ENCODE data around the gene MEST.
A peak's percentile ranks its signal among the peaks of the same experiment; 100 is the strongest.
"Not testable (repeated sequence)": the region's sequence is repeated elsewhere in the genome, so short reads cannot be mapped to it uniquely, and the experiment has no call there.

MEST gene

DNA sequence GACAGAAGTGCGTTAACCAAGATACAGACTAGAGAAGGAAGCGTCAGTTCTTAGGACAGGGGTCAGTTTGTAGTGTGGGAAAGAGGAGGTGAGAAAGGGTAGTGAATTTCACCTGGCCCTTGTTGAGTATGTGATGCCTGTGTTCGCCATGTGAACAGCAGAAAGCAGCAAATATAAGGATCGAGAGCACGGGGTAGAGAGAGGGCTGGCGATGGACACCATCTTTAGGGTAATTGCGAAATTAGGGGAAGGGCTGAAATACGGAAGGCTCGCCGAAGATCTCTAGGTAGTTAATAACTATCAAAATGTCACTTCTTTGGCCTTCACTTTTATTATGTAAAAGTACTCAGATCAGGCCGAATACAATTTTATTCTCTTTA is 6.2 kb upstream of the MEST start:
- no peak for DNase-seq (ENCODE audit: low spot score)

DNA sequence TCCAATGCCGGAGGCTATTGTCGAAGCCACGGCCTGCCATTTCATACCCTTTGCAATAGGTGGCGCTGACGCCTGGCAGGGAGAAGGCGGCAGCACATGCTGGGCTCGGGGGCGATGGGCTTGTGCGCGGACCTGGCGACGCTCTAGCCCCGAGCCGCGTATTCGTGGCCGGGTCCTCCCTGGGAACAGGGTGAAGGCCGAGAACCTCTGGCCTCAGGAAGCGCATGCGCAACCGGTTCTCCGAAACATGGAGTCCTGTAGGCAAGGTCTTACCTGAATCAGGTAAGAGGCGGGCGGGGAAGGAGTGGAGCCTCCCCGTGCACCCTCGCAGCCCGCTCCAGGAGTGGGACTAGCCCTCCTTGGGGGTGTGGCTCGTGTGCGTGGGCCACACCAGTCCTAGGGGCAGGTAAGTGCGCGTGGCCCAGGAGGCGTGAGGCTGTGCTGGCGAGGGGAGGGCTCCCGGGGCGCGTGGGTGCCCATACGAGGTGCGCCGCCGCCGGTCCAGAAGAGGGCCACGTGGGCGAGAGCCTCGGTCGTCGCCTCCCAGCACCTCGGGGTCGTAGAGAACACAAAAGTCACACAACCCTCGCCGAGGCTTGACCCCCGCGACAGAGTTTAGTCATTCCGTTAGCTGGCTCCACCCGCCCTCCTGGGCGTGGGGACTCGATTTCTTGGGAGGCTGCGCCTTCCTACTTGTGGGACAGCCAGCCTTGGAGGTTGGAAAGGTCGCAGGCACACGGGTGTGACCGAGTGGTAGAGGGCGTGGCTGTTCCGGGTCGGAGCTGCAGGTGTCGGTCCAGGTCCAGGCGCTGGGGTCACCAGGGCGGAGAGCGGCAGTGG is 5.6 kb upstream of the MEST start:
- no peak for DNase-seq (ENCODE audit: low spot score)

DNA sequence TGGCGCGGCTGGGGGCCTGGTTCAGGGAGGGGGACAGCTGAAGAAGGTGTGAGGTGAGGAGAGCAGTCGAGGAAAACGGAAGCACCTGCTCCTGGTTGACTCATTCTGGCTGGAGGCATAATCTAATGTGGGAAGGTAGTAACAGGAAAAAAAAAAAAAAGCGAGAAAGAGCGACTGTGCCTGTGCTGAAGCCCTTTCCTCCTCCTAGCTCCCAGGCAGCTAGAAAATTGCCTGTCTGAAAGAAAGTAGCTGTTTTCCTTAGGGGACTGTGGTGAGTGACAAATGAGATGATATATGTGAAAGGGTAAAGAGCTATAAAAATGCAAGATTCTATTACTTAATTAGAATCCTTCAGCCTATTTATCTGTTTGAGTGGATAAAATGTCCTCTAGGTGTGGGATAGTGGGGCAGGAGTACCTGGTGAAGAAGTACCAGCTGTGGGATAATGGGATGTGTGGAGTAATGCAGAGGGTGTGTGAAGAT is 4.9 kb upstream of the MEST start:
- DNase-seq (ENCODE audit: low spot score): no peak

GRCh38 chr7:130488392-130489139 is 3.3 kb upstream of the MEST start:
- DNase-seq (ENCODE audit: low spot score): no peak

- DNase-seq (ENCODE audit: low spot score): no peak
Measured at GRCh38 chr7:130489140-130489983, 2.5 kb upstream of the MEST start.

GRCh38 chr7:130490311-130490791 is 1.5 kb upstream of the MEST start:
- DNase-seq (ENCODE audit: low spot score): no peak

DNA sequence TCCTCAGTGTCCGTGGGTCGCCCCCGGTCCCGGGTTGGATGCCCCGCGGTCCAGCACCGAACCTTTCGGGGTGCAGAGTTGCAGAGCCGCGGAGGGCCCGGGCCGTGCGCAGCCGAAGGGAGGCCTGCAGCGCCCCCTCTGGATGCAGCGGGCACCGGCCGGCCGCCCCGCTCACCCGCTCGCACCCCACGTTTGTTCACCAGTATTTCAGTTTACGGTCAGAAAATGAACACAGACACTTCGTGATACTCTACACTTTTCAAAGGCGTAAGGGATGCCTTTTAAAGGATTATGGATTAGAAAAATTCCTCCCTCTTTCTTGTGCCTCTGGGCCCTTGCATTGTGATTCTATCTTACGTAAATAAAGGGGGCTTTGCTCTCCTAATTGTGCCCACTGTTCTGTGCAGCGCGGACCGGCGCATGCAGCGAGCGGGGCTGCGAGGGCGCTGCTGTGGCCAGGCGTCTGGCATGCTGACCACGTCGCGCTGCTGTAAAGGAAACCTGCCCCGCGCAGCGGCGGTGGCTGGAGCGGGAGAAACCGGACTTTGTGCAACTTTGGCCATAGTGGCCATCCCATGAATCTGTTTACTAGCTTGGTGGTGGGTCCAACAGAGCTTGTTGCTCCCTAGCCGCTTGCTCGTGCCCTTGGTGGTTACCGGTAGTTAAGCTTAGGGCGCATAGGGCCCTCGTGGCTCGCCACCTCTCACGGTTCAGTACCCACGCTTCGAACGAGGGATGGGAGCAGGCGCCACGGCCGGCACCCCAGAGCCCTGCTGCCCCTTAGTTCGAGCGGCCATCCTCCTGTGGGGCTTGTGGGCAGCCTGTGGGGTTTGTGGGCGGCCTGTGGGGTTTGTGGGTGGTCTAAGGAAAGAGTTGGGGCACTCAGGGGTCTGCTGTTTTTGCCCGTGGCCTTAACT is 739 bp upstream of the MEST start:
- DNase-seq (ENCODE audit: low spot score): peak; percentile 81

DNA sequence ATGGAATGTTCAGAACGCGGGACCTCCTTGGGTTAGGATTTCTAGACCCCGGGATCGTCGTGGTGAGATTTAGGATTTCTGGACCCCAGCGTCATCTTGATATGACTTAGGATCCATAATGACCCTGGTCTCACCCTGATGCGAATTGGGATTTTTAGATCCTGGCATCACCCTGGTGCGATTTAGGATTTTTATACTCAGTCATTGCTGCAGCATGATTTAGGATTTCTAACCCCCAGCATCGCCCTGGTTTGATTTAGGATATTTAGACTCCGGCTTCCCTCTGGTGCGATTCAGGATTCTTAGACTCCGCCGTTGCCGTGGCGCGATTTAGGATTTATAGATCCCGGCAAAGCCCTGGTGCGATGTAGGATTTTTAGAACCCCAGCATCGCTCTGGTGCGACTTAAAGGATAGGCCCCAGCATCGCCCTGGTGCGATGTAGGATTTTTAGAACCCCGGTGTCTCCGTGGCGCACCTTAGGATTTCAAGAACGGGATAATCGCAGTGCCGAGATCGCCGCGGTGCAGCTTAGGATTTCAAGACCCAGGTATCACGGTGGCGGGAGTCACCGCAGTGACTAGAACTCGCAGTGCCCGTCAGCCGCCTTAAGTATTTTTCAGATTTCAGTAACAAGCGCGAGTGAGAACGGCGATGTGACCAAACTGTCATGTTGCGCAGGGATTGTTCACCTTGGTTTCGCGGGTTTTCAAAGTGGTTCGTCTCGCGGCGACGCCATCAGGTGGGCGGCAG is 814 bp downstream of the MEST start:
- DNase-seq (ENCODE audit: low spot score): no peak

DNA sequence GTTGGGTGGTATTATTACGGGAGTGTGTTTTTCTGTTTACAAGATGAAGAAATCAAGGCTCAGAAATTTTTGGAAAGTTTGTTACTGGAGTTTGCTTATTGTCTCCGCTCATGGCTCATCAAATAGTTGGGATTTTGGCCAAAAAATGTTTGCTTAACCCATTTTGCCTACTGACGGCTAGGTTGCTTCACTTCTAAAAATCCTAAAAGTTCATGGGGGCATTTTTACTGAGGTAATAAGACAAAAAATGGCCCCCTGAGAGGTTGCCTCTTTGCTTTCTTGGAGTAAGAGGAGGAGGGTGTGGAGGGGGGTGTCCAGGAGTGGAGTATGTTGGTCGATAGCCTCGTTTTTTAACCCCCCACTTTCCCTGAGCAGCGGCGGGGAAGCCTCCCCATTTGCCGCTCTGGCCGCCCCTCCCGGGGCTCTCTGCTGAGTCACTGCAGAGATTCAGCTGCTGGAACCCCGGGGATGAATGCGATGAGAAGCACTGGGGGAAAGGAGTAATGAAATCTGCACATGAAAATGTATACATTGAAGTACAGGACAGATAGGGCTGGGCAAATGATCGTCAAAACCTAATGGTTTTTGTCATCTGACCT is 1.5 kb downstream of the MEST start:
- DNase-seq (ENCODE audit: low spot score): no peak

- DNase-seq (ENCODE audit: low spot score): no peak
Measured at GRCh38 chr7:130494431-130494858, 2.6 kb downstream of the MEST start.

DNA sequence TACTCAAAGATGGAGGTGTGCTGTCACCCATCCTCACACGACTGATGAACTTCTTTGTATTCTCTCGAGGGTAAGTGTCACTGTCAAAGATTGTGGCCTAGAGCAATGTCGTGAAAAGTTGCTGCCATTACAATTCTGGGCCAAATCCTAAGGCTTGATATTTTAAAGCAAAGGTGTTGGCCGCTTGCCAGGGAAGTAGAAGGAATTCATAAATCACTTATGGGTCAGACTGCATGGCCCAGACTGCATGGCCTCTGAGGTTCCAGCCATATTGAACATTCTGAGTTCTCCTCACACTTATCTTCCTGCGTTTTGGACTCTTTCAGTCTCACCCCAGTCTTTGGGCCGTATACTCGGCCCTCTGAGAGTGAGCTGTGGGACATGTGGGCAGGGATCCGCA is 8.6 kb downstream of the MEST start:
- DNase-seq (ENCODE audit: low spot score): no peak

- no peak for DNase-seq (ENCODE audit: low spot score)
Measured at GRCh38 chr7:130500910-130501309, 9.0 kb downstream of the MEST start.

DNA sequence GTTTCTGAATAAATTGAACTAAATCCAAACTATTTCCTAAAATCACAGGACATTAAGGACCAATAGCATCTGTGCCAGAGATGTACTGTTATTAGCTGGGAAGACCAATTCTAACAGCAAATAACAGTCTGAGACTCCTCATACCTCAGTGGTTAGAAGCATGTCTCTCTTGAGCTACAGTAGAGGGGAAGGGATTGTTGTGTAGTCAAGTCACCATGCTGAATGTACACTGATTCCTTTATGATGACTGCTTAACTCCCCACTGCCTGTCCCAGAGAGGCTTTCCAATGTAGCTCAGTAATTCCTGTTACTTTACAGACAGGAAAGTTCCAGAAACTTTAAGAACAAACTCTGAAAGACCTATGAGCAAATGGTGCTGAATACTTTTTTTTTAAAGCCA is 13.9 kb downstream of the MEST start:
- no peak for DNase-seq (ENCODE audit: low spot score)

DNA sequence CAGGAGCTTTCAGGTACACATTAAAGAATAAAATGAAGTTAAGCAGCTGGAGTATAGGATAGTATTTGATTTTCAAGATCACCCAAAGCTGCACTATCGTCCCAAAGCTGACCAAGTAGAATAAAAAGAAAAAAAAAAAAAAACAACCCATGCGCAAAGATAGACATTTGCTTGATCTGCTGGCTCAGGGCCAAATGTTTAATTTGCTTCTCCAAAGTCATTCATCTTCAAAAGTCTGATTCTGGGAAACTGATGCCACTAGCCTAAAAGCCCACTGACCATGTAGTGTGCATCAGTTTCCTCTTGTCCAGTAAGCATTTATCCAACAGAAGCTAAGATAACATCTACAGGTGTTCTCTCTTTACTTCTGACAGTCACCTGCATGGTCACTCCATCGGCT is 14.5 kb downstream of the MEST start:
- no peak for DNase-seq (ENCODE audit: low spot score)

GRCh38 chr7:130512038-130512437 is 20.2 kb downstream of the MEST start:
- not testable (repeated sequence) for DNase-seq (ENCODE audit: low spot score)

GRCh38 chr7:130513447-130513846 is 21.6 kb downstream of the MEST start:
- DNase-seq (ENCODE audit: low spot score): no peak

GRCh38 chr7:130515315-130516040 is 23.6 kb downstream of the MEST start:
- DNase-seq (ENCODE audit: low spot score): no peak

GRCh38 chr7:130521258-130521951 is 29.5 kb downstream of the MEST start:
- DNase-seq (ENCODE audit: low spot score): no peak

Measured in AG20443 (cell line).